Measurements from ENCODE around the gene BFSP1. TPM values are rescaled to one million over a fixed set of nuclear protein-coding genes. Genes with fewer than 3 reads are reported as not detected.

Gene BFSP1
- total and polyA plus RNA-seq, 2 donors (not counting 3 experiments of a cell fraction or from before 2014, with no cell fraction given): 3.1 to 5.2 TPM

DNA sequence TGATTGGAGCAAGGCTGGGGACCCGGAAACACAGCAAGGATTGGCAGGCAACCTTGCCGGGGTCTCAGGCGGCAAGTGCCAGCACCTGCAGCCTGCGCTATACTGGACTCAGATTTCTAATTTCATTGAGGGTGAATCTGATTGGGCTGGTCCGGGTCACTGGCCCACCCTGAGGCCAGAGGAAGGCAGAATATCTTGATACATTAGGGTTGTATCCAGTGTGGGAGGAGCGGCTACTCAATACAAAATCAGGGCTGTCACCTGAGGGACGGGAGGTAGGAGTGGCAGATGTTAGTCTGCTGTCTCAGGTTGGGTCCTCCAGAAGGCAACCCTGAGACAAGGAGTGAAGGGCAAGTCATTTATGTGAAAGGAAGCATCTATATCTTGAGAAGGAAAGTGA is 40.7 kb downstream of the BFSP1 start:
- DNase-seq (ENCODE audit: low read depth, low spot score) (no peak), FAIRE-seq (no peak)
- no peak for TF ChIP-seq POLR2AphosphoS5 (IDR thresholded peaks at IDR 0.05; ENCODE audit: insufficient read depth, low read depth, low read length)
- TF ChIP-seq EZH2 (IDR thresholded peaks at IDR 0.05; ENCODE audit: borderline replicate concordance, low read depth, low read length, severe bottlenecking): no peak
- no peak for TF ChIP-seq GATA2 (IDR thresholded peaks at IDR 0.05; ENCODE audit: insufficient read depth, insufficient read length, low read depth, low read length)
- no peak for TF ChIP-seq FOS (IDR thresholded peaks at IDR 0.05; ENCODE audit: borderline replicate concordance, insufficient read depth, low read length)
- dilution Hi-C loops (cut with MboI; ENCODE audit: extremely low pct_ligation_motif_present, low sequenced_read_pairs) (no loop called here), intact Hi-C loops (cut with micrococcal nuclease) (no loop called here)
- H3K27me3 ChIP-seq (ENCODE audit: control insufficient read depth in 2 of 2, insufficient read depth in 2 of 2, low read length in 2 of 2): peaks cover 5 to 6% of the 10 kb centered on the region in 2 experiments
- no TSS peak for BruUV-seq (replicated peaks)
- H3K36me3 ChIP-seq (ENCODE audit: control insufficient read depth in 2 of 2, extremely low read depth in 1 of 2, insufficient read depth in 2 of 2, low read length in 2 of 2): no peaks in the 10 kb centered on the region
- H3K4me3 ChIP-seq (replicated peaks in 1 of 3; ENCODE audit: insufficient read depth in 1 of 3, low read depth in 1 of 3, low read length in 3 of 3): no peak overlapping the region
- H3K9me1 ChIP-seq (replicated peaks; ENCODE audit: control insufficient read depth, extremely low read depth, insufficient read depth, low read length): no peaks in the 10 kb centered on the region
- no peak overlapping the region for H3K9ac ChIP-seq (replicated peaks; ENCODE audit: extremely low read depth, insufficient read depth, low read length)
- H2AFZ ChIP-seq (ENCODE audit: low read depth, low read length): no peak overlapping the region
- H3K79me2 ChIP-seq (ENCODE audit: control insufficient read depth, insufficient read depth, low read length): no peaks in the 10 kb centered on the region
- H3K27ac ChIP-seq (ENCODE audit: insufficient read depth, low read depth, low read length): no peak overlapping the region
- H4K20me1 ChIP-seq (replicated peaks; ENCODE audit: control insufficient read depth, extremely low read depth, insufficient read depth, low read length): no peaks in the 10 kb centered on the region
- no peaks in the 10 kb centered on the region for H3K9me3 ChIP-seq (replicated peaks; ENCODE audit: control insufficient read depth, insufficient read depth, low read length)
- no peak overlapping the region for H3K4me2 ChIP-seq (ENCODE audit: insufficient read depth, low read length)
- CTCF ChIA-PET: no interaction called here
- POLR2A ChIA-PET: no interaction called here
- no peaks in the 10 kb centered on the region for H3K4me1 ChIP-seq (ENCODE audit: control insufficient read depth, extremely low read depth, insufficient read depth, low read length)

- BruUV-seq (replicated peaks): no TSS peak
- H3K79me2 ChIP-seq (ENCODE audit: control insufficient read depth, insufficient read depth, low read length): no peaks in the 10 kb centered on the region
Measured at GRCh38 chr20:17488916-17489600, 42.1 kb downstream of the BFSP1 start.

More at GRCh38 chr20:17488916-17489600, 42.1 kb downstream of the BFSP1 start:
- CTCF ChIA-PET: no interaction called here
- no peak overlapping the region for H3K27ac ChIP-seq (ENCODE audit: insufficient read depth, low read depth, low read length)
- H3K36me3 ChIP-seq (ENCODE audit: control insufficient read depth in 2 of 2, extremely low read depth in 1 of 2, insufficient read depth in 2 of 2, low read length in 2 of 2): no peaks in the 10 kb centered on the region
- TF ChIP-seq MYC (IDR thresholded peaks at IDR 0.05; ENCODE audit: low read depth, low read length) (no peak), MAX (IDR thresholded peaks at IDR 0.05; ENCODE audit: insufficient read depth, insufficient read length) (no peak), FOS (IDR thresholded peaks at IDR 0.05; ENCODE audit: borderline replicate concordance, insufficient read depth, low read length) (no peak), JUN (IDR thresholded peaks at IDR 0.05; ENCODE audit: borderline replicate concordance, insufficient read depth, insufficient read length, low read depth) (no peak), GATA2 (IDR thresholded peaks at IDR 0.05; ENCODE audit: insufficient read depth, insufficient read length, low read depth, low read length) (no peak), EZH2 (IDR thresholded peaks at IDR 0.05; ENCODE audit: borderline replicate concordance, low read depth, low read length, severe bottlenecking) (no peak), POLR2AphosphoS5 (IDR thresholded peaks at IDR 0.05; ENCODE audit: insufficient read depth, low read depth, low read length) (no peak), POLR2A (IDR thresholded peaks at IDR 0.05; ENCODE audit: low read depth, low read length) (no peak)
- H3K4me3 ChIP-seq (replicated peaks in 1 of 3; ENCODE audit: insufficient read depth in 1 of 3, low read depth in 1 of 3, low read length in 3 of 3): no peak overlapping the region
- no peak overlapping the region for H3K9ac ChIP-seq (replicated peaks; ENCODE audit: extremely low read depth, insufficient read depth, low read length)
- H3K4me1 ChIP-seq (ENCODE audit: control insufficient read depth, extremely low read depth, insufficient read depth, low read length): no peaks in the 10 kb centered on the region
- H3K9me1 ChIP-seq (replicated peaks; ENCODE audit: control insufficient read depth, extremely low read depth, insufficient read depth, low read length): no peaks in the 10 kb centered on the region
- no peak for FAIRE-seq
- dilution Hi-C loops (cut with MboI; ENCODE audit: extremely low pct_ligation_motif_present, low sequenced_read_pairs): no loop called here
- peaks cover 5 to 9% of the 10 kb centered on the region in 2 experiments for H3K27me3 ChIP-seq (ENCODE audit: control insufficient read depth in 2 of 2, insufficient read depth in 2 of 2, low read length in 2 of 2)
- no peak overlapping the region for H2AFZ ChIP-seq (ENCODE audit: low read depth, low read length)
- POLR2A ChIA-PET: no interaction called here
- no peaks in the 10 kb centered on the region for H4K20me1 ChIP-seq (replicated peaks; ENCODE audit: control insufficient read depth, extremely low read depth, insufficient read depth, low read length)
- no peak overlapping the region for H3K4me2 ChIP-seq (ENCODE audit: insufficient read depth, low read length)
- no peak for DNase-seq (ENCODE audit: low read depth, low spot score)
- intact Hi-C loops (cut with micrococcal nuclease): no loop called here
- H3K9me3 ChIP-seq (replicated peaks; ENCODE audit: control insufficient read depth, insufficient read depth, low read length): no peaks in the 10 kb centered on the region

All from endothelial cell of umbilical vein (primary cell).